GM18951 (cell line): ENCODE results near the gene LINC01488.

Experiments
- POLR2A ChIP-seq: IDR thresholded peaks from 4 replicates; pipeline ENCODE4 v1.6.1; 2011; ENCODE audit warnings: mild to moderate bottlenecking; ENCODE audit not compliant: insufficient read length, insufficient read depth; ENCODE audit errors: extremely low read depth
- in situ Hi-C: fragments of 300-500 bp; cut with MboI; formaldehyde crosslinking; loops from one replicate; pipeline ENCODE4 v1.12.0; 2022; ENCODE audit warnings: low sequenced_read_pairs, mixed read lengths, inconsistent platforms; ENCODE audit not compliant: unreplicated experiment

LINC01488 gene

GRCh38 chr11:69500285-69501120 is 19.0 kb downstream of the LINC01488 start:
- in situ Hi-C loops, result no loop called here
- no peak for TF ChIP-seq POLR2A

DNA sequence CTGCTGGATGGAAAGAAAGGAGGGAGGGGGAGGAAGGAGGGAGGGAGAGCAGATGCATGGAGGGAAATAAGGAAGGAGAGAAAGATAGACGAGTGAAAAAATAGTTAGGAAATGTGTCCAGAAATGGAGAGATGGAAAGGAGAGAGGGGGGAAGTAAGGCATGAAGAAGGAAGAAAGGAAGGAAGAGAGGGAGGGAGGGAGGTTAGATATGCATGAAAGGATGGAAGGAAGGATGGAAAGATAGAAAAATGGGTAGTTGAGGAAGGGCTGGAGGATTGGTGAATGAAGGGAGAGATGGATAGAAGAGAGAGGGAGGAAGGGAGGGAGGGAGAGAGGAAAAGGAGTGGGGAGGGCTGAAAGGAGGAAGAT is 19.6 kb downstream of the LINC01488 start:
- TF ChIP-seq POLR2A, result no peak
- in situ Hi-C loops, result no loop called here

- in situ Hi-C loops, result no loop called here
- TF ChIP-seq POLR2A, result no peak
These were observed 20.7 kb downstream of the LINC01488 start for GRCh38 chr11:69501891-69502860.

DNA sequence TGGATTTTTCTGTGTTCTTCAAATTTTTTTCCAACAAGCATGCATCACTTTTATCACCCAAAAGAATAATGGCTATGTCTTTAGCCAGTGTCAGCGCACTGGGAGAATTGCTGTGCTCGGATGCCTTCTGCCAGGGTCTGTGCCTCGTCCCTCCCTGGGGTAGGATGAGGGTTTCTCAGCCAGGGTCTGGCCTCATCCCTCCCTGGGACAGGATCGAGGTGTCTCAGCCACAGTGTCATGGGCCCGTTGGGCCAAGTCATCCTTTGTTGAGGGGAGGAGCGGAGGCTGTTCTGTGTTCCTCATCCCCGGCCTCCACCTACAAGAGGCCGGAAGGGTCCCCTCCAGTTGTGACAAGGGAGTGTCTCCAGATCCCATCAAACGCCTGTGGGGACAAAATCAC is 22.7 kb downstream of the LINC01488 start:
- no peak for TF ChIP-seq POLR2A
- in situ Hi-C loops, result no loop called here

GRCh38 chr11:69504576-69505335 is 23.3 kb downstream of the LINC01488 start:
- in situ Hi-C loops, result no loop called here
- no peak for TF ChIP-seq POLR2A

DNA sequence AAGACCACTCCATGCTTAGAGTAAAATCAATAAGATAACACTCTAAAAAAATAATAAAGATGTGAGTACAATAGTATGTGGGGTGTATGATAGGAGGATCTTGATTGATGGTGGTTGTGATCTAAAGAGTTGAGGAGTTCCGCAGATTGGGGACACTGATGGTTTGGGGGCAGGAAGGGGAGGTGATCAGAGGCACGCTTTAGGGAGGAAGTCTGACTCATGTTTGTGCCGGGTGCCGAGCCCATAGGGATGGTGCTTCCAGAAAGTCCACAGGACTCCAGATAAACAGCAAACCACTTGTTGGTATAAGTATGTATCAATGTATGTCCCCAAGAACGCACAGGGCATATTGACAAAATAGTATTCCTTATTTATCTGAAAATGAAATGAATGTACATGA is 27.5 kb downstream of the LINC01488 start:
- in situ Hi-C loops, result no loop called here
- no peak for TF ChIP-seq POLR2A

GRCh38 chr11:69509381-69509780 is 27.9 kb downstream of the LINC01488 start:
- in situ Hi-C loops, result no loop called here
- no peak for TF ChIP-seq POLR2A

GRCh38 chr11:69509846-69510390 is 28.5 kb downstream of the LINC01488 start:
- TF ChIP-seq POLR2A, result no peak
- in situ Hi-C loops, result no loop called here

DNA sequence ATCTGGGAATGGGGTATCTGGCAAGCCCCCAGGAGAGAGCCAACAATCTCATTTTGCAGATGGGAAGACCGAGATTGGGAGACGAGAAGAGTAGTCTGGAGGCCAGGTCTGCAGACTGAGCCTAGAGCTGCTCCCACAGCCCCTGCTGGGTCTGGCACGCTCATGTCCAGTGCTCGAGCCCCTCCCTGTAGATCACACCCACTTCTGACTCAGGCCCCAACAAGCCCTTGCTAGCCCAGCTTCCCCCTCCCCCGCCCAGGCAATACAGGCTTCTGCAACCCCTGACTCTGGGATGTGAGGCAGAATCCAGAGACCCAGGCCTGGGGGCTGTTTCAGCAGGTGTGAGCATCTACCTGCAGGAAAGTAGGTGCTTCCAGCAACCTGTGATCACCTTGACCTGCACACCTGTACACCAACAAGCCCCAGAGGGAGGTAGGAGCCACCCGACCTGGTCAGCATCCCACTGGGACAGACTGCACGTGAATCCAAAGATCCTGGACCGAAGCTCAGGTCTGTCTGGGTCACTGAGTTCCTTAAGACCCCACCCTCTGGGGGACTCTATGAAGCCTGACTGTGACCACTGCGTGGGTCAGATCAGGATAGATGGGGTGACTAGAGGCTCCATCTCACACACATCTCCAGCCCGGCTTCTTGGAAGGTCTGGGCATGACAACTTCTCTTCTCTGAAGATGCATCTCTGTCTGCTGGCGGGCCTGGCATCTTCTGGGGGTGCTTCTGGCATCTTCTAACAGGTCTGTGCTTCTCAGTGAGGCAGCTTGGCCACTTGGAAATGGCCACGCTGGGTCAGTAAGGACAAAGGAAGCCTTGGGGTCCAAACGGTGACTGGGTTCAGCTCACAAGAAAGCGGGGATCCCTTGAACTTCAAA is 29.3 kb downstream of the LINC01488 start:
- no peak for TF ChIP-seq POLR2A
- in situ Hi-C loops, result no loop called here

DNA sequence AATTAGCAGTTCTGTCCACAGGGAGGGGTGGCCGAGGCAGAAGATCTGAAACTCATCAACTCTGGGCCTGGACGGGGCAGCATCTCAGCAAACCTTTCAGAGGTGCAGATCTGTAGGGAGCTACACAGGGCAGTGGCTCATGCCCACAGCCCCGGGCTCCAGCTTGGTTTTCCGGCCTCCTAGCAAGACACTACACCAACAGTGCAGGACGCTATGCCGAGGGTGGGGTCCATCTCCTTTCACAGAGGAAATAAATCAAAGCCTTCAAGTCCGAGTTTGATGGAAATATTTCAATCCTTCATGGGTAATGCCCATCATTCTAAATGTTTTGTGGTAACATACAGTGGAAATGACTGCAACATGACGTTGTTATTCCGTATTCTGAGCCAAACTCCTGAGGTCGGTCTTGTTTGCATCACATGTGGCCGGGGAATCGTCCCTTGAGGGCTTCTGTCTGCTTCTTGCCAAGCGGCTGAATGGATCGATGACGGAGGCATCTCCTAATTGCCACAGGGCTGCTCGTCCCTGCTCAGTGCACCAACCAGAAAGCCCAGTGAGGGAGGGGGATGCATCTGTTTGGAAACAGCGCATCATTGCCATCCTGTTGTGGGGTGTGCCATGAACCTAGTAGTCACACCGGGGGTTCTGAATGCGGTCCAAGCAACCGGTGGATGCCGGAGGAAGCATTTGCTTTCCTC is 30.0 kb downstream of the LINC01488 start:
- in situ Hi-C loops, result no loop called here
- TF ChIP-seq POLR2A, result no peak

GRCh38 chr11:69512136-69512535 is 30.7 kb downstream of the LINC01488 start:
- no peak for TF ChIP-seq POLR2A
- in situ Hi-C loops, result no loop called here
